A549 (cell line): ENCODE measurements around the gene RNF13. TPM values are rescaled to one million over a fixed set of nuclear protein-coding genes. Genes with fewer than 3 reads are reported as not detected.
A peak's percentile ranks its signal among the peaks of the same experiment; 100 is the strongest.

Experiments
- ATAC-seq, 2 experiments: fragments of 200-7000 bp in 1 of 2; fragments of >200 bp in 1 of 2; cut with Nextera tagmentation in 1 of 2; cut with Tn5 transposase in 1 of 2; 3 replicates each; pipeline versions ENCODE4 v1.8.0 to v1.9.1; 2018 to 2020; ENCODE audit warnings: mild to moderate bottlenecking in 1 of 2, moderate library complexity in 1 of 2
- CTCF ChIA-PET: fragments of 300-600 bp; sonication (Branson Sonifier 250); formaldehyde crosslinking; extraction: SDS; loops from one replicate; lab custom pipeline; 2021; ENCODE audit warnings: antibody characterized with exemption, inconsistent platforms; lab: Yijun Ruan, JAX
- POLR2A ChIA-PET: fragments of 350-600 bp; formaldehyde crosslinking; extraction: SDS; loops from one replicate; lab custom pipeline; 2021; ENCODE audit warnings: antibody characterized with exemption, inconsistent platforms; lab: Yijun Ruan, JAX
- DNase-seq, 2 experiments: peaks; one replicate each; pipeline versions ENCODE4 v3.0.0 to v3.0.0-alpha.2; 2011 to 2016; ENCODE audit warnings: low read depth in 1 of 2, low spot score in 1 of 2
- FAIRE-seq: peaks from 2 replicates; lab custom pipeline; 2011; peaks lifted over from hg19 to GRCh38; lab: Jason Lieb, UNC
- H3K27ac ChIP-seq, 2 experiments: fragments of >200 bp; sonication (Bioruptor Twin); formaldehyde crosslinking; 3 replicates each; pipeline ENCODE4 v1.5.1; 2016 to 2017
- H3K4me1 ChIP-seq: fragments of >200 bp; sonication (Bioruptor Twin); formaldehyde crosslinking; 3 replicates; pipeline ENCODE4 v1.6.1; 2016
- H3K4me2 ChIP-seq: fragments of >200 bp; sonication (Bioruptor Twin); formaldehyde crosslinking; 3 replicates; pipeline ENCODE4 v1.6.1; 2016
- H3K4me3 ChIP-seq: fragments of >200 bp; sonication (Bioruptor Twin); formaldehyde crosslinking; 3 replicates; pipeline ENCODE4 v1.5.1; 2016
- H3K9me3 ChIP-seq: fragments of >200 bp; sonication (Bioruptor Twin); formaldehyde crosslinking; 3 replicates; pipeline ENCODE4 v1.6.1; 2016
- BCL3 ChIP-seq: fragments of >200 bp; sonication (Bioruptor Twin); formaldehyde crosslinking; IDR thresholded peaks from 3 replicates; pipeline ENCODE4 v1.6.1; 2016
- BHLHE40 ChIP-seq: IDR thresholded peaks from 2 replicates; pipeline ENCODE4 v1.6.1; 2012; ENCODE audit warnings: low read depth, low read length, inconsistent platforms
- CBX8 ChIP-seq: fragments of 200-600 bp; sonication (generic); IDR thresholded peaks from 2 replicates; pipeline ENCODE4 v1.6.1; 2016
- CEBPB ChIP-seq, 2 experiments: fragments of >200 bp in 1 of 2; sonication (Bioruptor Twin) in 1 of 2; formaldehyde crosslinking in 1 of 2; IDR thresholded peaks; 2 replicates each; pipeline ENCODE4 v1.6.1; 2012 to 2016
- GATA3 ChIP-seq: IDR thresholded peaks from 2 replicates; pipeline ENCODE4 v1.6.1; 2012; ENCODE audit warnings: borderline replicate concordance
- HDAC2 ChIP-seq: fragments of 200-600 bp; sonication (generic); IDR thresholded peaks from 2 replicates; pipeline ENCODE4 v1.6.1; 2016
- HEYL ChIP-seq: fragments of 250-450 bp; sonication (Bioruptor Pico); IDR thresholded peaks from 2 replicates; pipeline ENCODE4 v1.8.0; 2021; ENCODE audit warnings: mild to moderate bottlenecking, moderate library complexity
- HOXB13 ChIP-seq: fragments of 250-450 bp; sonication (Bioruptor Pico); IDR thresholded peaks from 2 replicates; pipeline ENCODE4 v1.5.0; 2020; ENCODE audit warnings: low read depth, mild to moderate bottlenecking, moderate library complexity
- JUNB ChIP-seq: fragments of >200 bp; sonication (Bioruptor Twin); formaldehyde crosslinking; IDR thresholded peaks from 2 replicates; pipeline ENCODE4 v1.6.1; 2016
- MAX ChIP-seq: IDR thresholded peaks from 2 replicates; pipeline ENCODE4 v1.6.1; 2012
- NFE2L2 ChIP-seq: fragments of 150-350 bp; conservative IDR thresholded peaks from 2 replicates; pipeline ENCODE4 v1.6.1; 2014; ENCODE audit warnings: low read length
- NR3C1 ChIP-seq: fragments of >200 bp; sonication (Bioruptor Twin); formaldehyde crosslinking; IDR thresholded peaks from 3 replicates; pipeline ENCODE4 v1.6.1; 2017
- PHF8 ChIP-seq: fragments of 200-600 bp; sonication (generic); IDR thresholded peaks from 2 replicates; pipeline ENCODE4 v1.6.1; 2016; ENCODE audit warnings: low read depth, mild to moderate bottlenecking, antibody characterized with exemption, moderate library complexity, borderline replicate concordance
- POLR2A ChIP-seq: IDR thresholded peaks from 2 replicates; pipeline ENCODE4 v1.6.1; 2012; ENCODE audit warnings: mild to moderate bottlenecking, low read length
- POLR2AphosphoS2 ChIP-seq: conservative IDR thresholded peaks from 2 replicates; pipeline ENCODE4 v1.6.1; 2012; ENCODE audit warnings: low read length, improper control_type of control experiment, inconsistent platforms
- RFX5 ChIP-seq: fragments of 450-650 bp; IDR thresholded peaks from 2 replicates; pipeline ENCODE4 v1.7.1; 2014; ENCODE audit warnings: antibody characterized with exemption, mild to moderate bottlenecking, moderate library complexity
- TFCP2L1 ChIP-seq: fragments of 250-450 bp; sonication (Bioruptor Pico); IDR thresholded peaks from 2 replicates; pipeline ENCODE4 v1.5.0; 2021; ENCODE audit warnings: mild to moderate bottlenecking
- USF2 ChIP-seq: fragments of 450-650 bp; IDR thresholded peaks from 2 replicates; pipeline ENCODE4 v1.6.1; 2014; ENCODE audit warnings: antibody characterized with exemption
- ZFP36 ChIP-seq: fragments of 450-650 bp; IDR thresholded peaks from 2 replicates; pipeline ENCODE4 v1.6.1; 2014; ENCODE audit warnings: borderline replicate concordance; ENCODE audit not compliant: partially characterized antibody
- ZSCAN20 ChIP-seq: fragments of 250-450 bp; sonication (Bioruptor Pico); IDR thresholded peaks from 2 replicates; pipeline ENCODE4 v1.8.0; 2022; ENCODE audit warnings: mild to moderate bottlenecking, moderate library complexity
- WGBS: methylation state at CpG from one replicate; pipeline ENCODE4 v1.1.6; 2017; ENCODE audit errors: missing lambda C conversion rate; 5-methylcytosine and 5-hydroxymethylcytosine counted together
- polyA plus RNA-seq, 4 experiments: library from polyadenylated mRNA; depleted of rRNA in 3 of 4; stranded (reverse); fragments of >200 nt; fragmentation: RNase III in 1 of 4; extraction: RNeasy Plus Mini Kit Qiagen cat#74134 plus additional on column Dnase treatment in 1 of 4; gene quantifications; 2 replicates in 3 of 4; 3 replicates in 1 of 4; pipeline ENCODE4 v1.2.3, GENCODE V29; 2011 to 2017
- TF ChIP-seq, protein P1 (sequence below): fragments of >200 bp; sonication (Bioruptor Twin); formaldehyde crosslinking; IDR thresholded peaks from 2 replicates; pipeline ENCODE4 v1.6.1; 2016
- TF ChIP-seq, protein P2 (sequence below): fragments of 150-350 bp; IDR thresholded peaks from 2 replicates; pipeline ENCODE4 v1.6.1; 2014; ENCODE audit warnings: low read depth, mild to moderate bottlenecking, low read length
- TF ChIP-seq, protein P3 (sequence below): IDR thresholded peaks from 2 replicates; pipeline ENCODE4 v1.6.1; 2012
- TF ChIP-seq, protein P4 (sequence below): fragments of >200 bp; sonication (Bioruptor Twin); formaldehyde crosslinking; IDR thresholded peaks from 3 replicates; pipeline ENCODE4 v1.5.1; 2016
- TF ChIP-seq, protein P5 (sequence below): fragments of 200-600 bp; sonication (generic); IDR thresholded peaks from 2 replicates; pipeline ENCODE4 v1.6.1; 2016; ENCODE audit warnings: antibody characterized with exemption, mild to moderate bottlenecking, moderate library complexity

Gene RNF13
- polyA plus RNA-seq, 2 of the 4 experiments (the other 2 are of a cell fraction): 46.2 to 100 TPM

DNA sequence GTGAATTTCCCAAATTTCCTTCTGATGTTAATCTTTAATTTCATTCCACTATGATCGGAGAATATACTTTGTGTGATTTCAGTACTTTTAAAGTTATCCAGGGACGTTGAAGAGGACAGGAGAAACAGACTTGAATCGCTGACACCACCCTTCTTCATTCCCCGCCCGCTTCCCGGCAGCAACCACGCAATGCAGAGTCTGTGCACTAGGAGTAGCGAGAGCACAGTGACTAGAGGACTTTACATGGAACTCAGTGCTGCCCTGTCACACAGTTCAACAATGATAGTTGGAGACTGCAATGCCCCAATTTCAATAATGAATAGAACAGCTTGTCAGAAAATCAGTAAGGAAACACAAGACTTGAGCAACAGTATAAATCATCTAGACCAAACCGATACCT is 73.9 kb downstream of the RNF13 start:
- no peak for TF ChIP-seq JUNB
- TF ChIP-seq MAX: no peak
- TF ChIP-seq CEBPB (IDR thresholded peaks at IDR 0.05): no peak
- TF ChIP-seq, protein P1, sequence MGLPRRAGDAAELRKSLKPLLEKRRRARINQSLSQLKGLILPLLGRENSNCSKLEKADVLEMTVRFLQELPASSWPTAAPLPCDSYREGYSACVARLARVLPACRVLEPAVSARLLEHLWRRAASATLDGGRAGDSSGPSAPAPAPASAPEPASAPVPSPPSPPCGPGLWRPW: no peak
- Histone ChIP-seq H3K4me1 (no peaks in the 10 kb centered on the region), H3K27ac (no peak overlapping the region), H3K4me2 (no peak overlapping the region), H3K4me3 (no peak overlapping the region), H3K9me3 (no peaks in the 10 kb centered on the region)
- ATAC-seq (peak in 1 of 2 experiments; percentile 74; a peak in 3 of 6 replicates), DNase-seq (peak in 1 of 2 experiments; percentile 10), FAIRE-seq (no peak)
- ChIA-PET POLR2A (no interaction called here), CTCF (interaction anchor here (1.3 kb wide), 1 partner anchor 12 kb away, joined by 3 read pairs; no protein-coding TSS in a partner anchor)
- WGBS: 83% methylated on average over 9 of the region's 9 CpGs

DNA sequence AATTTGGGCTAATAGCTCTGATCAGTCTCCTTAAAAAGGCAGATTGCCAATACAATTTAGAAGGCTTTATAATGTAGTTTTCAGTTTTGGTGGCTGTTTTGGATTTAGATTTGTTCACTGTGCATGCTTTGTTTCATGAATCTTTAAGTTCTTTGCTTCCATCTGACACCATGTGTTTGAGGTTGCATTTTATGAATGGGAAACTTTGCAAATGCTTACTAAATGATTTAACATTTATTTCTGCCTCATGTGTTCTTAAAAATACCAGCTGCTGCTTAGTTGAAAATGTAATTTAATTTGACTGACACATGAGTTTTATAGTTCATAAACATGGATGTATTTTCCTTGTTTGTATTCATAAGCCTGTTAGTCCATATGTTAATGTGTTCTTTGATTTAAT is 78.6 kb downstream of the RNF13 start:
- no peak for TF ChIP-seq POLR2AphosphoS2
- no peak for TF ChIP-seq ZSCAN20 (CRISPR knock-in tag)
- no peak for TF ChIP-seq GATA3
- no peak for TF ChIP-seq HEYL (CRISPR knock-in tag)
- TF ChIP-seq USF2: no peak
- no peak for TF ChIP-seq ZFP36
- no peak for TF ChIP-seq PHF8
- TF ChIP-seq BHLHE40: no peak
- H3K9me3 ChIP-seq: no peaks in the 10 kb centered on the region
- H3K27ac ChIP-seq: no peak overlapping the region
- no peak overlapping the region for H3K4me3 ChIP-seq
- no peak for FAIRE-seq
- H3K4me2 ChIP-seq: no peak overlapping the region
- DNase-seq: no peak
- ChIA-PET POLR2A (no interaction called here), CTCF (interaction anchor here (2.6 kb wide), 1 partner anchor 11 kb away, joined by 16 read pairs; no protein-coding TSS in a partner anchor)
- H3K4me1 ChIP-seq: peaks cover 6% of the 10 kb centered on the region; the same call in 1 of the 3 replicates
- ATAC-seq: no peak

GRCh38 chr3:149892371-149892770 is 79.4 kb downstream of the RNF13 start:
- CTCF ChIA-PET: interaction anchor here (2.6 kb wide), 1 partner anchor 12 kb away, joined by 16 read pairs; no protein-coding TSS in a partner anchor
- Histone ChIP-seq H3K4me2 (no peak overlapping the region), H3K9me3 (no peaks in the 10 kb centered on the region), H3K4me1 (peaks cover 6% of the 10 kb centered on the region; the same call in 1 of the 3 replicates), H3K27ac (no peak overlapping the region), H3K4me3 (no peak overlapping the region)
- POLR2A ChIA-PET: no interaction called here
- ATAC-seq (no peak), DNase-seq (no peak), FAIRE-seq (no peak)
- WGBS: 97% methylated on average over 10 of the region's 10 CpGs
- TF ChIP-seq HOXB13 (no peak), CBX8 (no peak), NR3C1 (no peak), HDAC2 (no peak), USF2 (no peak), POLR2A (no peak), RFX5 (no peak), BCL3 (no peak), NFE2L2 (no peak), TFCP2L1 (CRISPR knock-in tag) (no peak)
- TF ChIP-seq, protein P2, sequence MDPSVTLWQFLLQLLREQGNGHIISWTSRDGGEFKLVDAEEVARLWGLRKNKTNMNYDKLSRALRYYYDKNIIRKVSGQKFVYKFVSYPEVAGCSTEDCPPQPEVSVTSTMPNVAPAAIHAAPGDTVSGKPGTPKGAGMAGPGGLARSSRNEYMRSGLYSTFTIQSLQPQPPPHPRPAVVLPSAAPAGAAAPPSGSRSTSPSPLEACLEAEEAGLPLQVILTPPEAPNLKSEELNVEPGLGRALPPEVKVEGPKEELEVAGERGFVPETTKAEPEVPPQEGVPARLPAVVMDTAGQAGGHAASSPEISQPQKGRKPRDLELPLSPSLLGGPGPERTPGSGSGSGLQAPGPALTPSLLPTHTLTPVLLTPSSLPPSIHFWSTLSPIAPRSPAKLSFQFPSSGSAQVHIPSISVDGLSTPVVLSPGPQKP: no peak
- TF ChIP-seq, protein P3, sequence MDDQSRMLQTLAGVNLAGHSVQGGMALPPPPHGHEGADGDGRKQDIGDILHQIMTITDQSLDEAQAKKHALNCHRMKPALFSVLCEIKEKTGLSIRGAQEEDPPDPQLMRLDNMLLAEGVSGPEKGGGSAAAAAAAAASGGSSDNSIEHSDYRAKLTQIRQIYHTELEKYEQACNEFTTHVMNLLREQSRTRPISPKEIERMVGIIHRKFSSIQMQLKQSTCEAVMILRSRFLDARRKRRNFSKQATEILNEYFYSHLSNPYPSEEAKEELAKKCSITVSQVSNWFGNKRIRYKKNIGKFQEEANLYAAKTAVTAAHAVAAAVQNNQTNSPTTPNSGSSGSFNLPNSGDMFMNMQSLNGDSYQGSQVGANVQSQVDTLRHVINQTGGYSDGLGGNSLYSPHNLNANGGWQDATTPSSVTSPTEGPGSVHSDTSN: no peak
- TF ChIP-seq, protein P4, sequence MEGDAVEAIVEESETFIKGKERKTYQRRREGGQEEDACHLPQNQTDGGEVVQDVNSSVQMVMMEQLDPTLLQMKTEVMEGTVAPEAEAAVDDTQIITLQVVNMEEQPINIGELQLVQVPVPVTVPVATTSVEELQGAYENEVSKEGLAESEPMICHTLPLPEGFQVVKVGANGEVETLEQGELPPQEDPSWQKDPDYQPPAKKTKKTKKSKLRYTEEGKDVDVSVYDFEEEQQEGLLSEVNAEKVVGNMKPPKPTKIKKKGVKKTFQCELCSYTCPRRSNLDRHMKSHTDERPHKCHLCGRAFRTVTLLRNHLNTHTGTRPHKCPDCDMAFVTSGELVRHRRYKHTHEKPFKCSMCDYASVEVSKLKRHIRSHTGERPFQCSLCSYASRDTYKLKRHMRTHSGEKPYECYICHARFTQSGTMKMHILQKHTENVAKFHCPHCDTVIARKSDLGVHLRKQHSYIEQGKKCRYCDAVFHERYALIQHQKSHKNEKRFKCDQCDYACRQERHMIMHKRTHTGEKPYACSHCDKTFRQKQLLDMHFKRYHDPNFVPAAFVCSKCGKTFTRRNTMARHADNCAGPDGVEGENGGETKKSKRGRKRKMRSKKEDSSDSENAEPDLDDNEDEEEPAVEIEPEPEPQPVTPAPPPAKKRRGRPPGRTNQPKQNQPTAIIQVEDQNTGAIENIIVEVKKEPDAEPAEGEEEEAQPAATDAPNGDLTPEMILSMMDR: no peak
- TF ChIP-seq, protein P5, sequence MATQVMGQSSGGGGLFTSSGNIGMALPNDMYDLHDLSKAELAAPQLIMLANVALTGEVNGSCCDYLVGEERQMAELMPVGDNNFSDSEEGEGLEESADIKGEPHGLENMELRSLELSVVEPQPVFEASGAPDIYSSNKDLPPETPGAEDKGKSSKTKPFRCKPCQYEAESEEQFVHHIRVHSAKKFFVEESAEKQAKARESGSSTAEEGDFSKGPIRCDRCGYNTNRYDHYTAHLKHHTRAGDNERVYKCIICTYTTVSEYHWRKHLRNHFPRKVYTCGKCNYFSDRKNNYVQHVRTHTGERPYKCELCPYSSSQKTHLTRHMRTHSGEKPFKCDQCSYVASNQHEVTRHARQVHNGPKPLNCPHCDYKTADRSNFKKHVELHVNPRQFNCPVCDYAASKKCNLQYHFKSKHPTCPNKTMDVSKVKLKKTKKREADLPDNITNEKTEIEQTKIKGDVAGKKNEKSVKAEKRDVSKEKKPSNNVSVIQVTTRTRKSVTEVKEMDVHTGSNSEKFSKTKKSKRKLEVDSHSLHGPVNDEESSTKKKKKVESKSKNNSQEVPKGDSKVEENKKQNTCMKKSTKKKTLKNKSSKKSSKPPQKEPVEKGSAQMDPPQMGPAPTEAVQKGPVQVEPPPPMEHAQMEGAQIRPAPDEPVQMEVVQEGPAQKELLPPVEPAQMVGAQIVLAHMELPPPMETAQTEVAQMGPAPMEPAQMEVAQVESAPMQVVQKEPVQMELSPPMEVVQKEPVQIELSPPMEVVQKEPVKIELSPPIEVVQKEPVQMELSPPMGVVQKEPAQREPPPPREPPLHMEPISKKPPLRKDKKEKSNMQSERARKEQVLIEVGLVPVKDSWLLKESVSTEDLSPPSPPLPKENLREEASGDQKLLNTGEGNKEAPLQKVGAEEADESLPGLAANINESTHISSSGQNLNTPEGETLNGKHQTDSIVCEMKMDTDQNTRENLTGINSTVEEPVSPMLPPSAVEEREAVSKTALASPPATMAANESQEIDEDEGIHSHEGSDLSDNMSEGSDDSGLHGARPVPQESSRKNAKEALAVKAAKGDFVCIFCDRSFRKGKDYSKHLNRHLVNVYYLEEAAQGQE: no peak
